ENCODE measurements around the gene OR2T6.

GRCh38 chr1:248372394-248372793, 3.2 kb upstream of the OR2T6 start:
- TF ChIP-seq CTCF (IDR thresholded peaks at IDR 0.05) = no peak
- TF ChIP-seq POLR2A (IDR thresholded peaks at IDR 0.05) = no peak
- no peak for TF ChIP-seq EP300 (IDR thresholded peaks at IDR 0.05)

Measured in stomach (tissue), 4 donors.